Psoas muscle (tissue), 8 donors: ENCODE measurements around the gene STOML1. TPM values are rescaled to one million over a fixed set of nuclear protein-coding genes. Genes with fewer than 3 reads are reported as not detected.

Experiments used
- ATAC-seq, 4 donors: fragments of 200-7000 bp; cut with Tn5 transposase; one replicate each; pipeline ENCODE4 v1.9.1; 2020; ENCODE audit warnings: moderate library complexity in 3 of 4, mild to moderate bottlenecking in 2 of 4
- DNase-seq, 2 donors: peaks; one replicate each; pipeline ENCODE4 v3.0.0-alpha.2; 2020
- H3K27ac ChIP-seq: fragments of 200-600 bp; one replicate; pipeline ENCODE4 v1.8.0; 2022
- H3K27me3 ChIP-seq, 3 donors: fragments of 200-600 bp in 1 of 3; one replicate each; pipeline versions ENCODE4 v1.6.1 to v1.8.0; 2013 to 2022; ENCODE audit warnings: low read length in 2 of 3, mild to moderate bottlenecking in 2 of 3, moderate library complexity in 1 of 3; ENCODE audit not compliant: insufficient read depth in 3 of 3
- H3K36me3 ChIP-seq, 2 donors: fragments of 200-600 bp in 1 of 2; one replicate each; pipeline versions ENCODE4 v1.6.1 to v1.8.0; 2013 to 2022; ENCODE audit warnings: low read depth in 1 of 2, mild to moderate bottlenecking in 1 of 2, moderate library complexity in 1 of 2; ENCODE audit not compliant: insufficient read depth in 1 of 2
- H3K4me1 ChIP-seq: fragments of 200-600 bp; one replicate; pipeline ENCODE4 v1.8.0; 2022
- H3K4me3 ChIP-seq: fragments of 200-600 bp; one replicate; pipeline ENCODE4 v1.8.0; 2022; ENCODE audit warnings: mild to moderate bottlenecking
- H3K9me3 ChIP-seq: fragments of 200-600 bp; one replicate; pipeline ENCODE4 v1.8.0; 2022
- WGBS, 3 donors: extraction: QIAGEN DNeasy Blood & Tissue Kit; methylation state at CpG; one replicate each; pipeline versions ENCODE4 v1.1.6 to v1.1.7; 2013; 5-methylcytosine and 5-hydroxymethylcytosine counted together
- intact Hi-C, 2 donors: fragments of 100-400 bp; cut with DNase I; formaldehyde crosslinking; loops; one replicate each; pipeline versions ENCODE4 v1.11.0 to v1.14.2; 2022
- polyA plus RNA-seq, 3 donors: library from polyadenylated mRNA; stranded (reverse); fragments of 200-250 nt; gene quantifications; one replicate each; pipeline ENCODE4 v1.2.3, GENCODE V29; 2013
- total RNA-seq, 4 donors: library from RNA; stranded (reverse); fragmentation: NEBNext Ultra II Directional in 2 of 4; extraction: Animal tissue kit (Norgen Biotek cat#: 25700) in 2 of 4; gene quantifications; one replicate each; pipeline versions ENCODE4 v1.2.1 to v1.2.4, GENCODE V29; 2021 to 2023
- TF ChIP-seq, protein P1 (sequence below): fragments of 200-600 bp; IDR thresholded peaks from one replicate; pipeline ENCODE4 v1.8.0; 2022; ENCODE audit warnings: antibody characterized with exemption
- donor health status: healthy with polysubstance abuse.
- donor health status: DM: no; HTN: no; CAD: no; lungs with moderate emphysema.
- donor health status: Bipolar disorder and iron deficiency.
- donor health status: healthy.
- donor health status: DM: yes; HTN: yes; CAD: no.
- donor health status: DM: no; HTN: no; CAD: no.
- donor health status: DM: no; HTN: no; CAD: no.
- donor health status: DM: yes; HTN: yes; CAD: no.

The STOML1 gene
- total and polyA plus RNA-seq, 7 donors: 18.3 to 34.4 (median 24.4) TPM

DNA sequence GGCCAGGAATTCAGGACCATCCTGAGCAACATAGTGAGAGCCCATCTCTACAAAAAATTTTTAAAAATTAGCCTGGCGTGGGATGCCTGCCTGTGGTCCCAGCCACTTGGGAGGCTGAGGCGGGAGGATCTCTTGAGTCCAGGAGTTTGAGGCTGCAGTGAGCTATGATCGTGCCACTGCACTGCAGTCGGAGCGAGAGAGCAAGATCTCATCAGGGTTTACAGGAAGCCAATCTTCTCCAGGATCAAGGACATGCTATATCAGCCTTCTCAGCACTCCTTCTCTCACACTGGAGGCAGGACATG is 451 bp upstream of the STOML1 start:
- TF ChIP-seq, protein P1, sequence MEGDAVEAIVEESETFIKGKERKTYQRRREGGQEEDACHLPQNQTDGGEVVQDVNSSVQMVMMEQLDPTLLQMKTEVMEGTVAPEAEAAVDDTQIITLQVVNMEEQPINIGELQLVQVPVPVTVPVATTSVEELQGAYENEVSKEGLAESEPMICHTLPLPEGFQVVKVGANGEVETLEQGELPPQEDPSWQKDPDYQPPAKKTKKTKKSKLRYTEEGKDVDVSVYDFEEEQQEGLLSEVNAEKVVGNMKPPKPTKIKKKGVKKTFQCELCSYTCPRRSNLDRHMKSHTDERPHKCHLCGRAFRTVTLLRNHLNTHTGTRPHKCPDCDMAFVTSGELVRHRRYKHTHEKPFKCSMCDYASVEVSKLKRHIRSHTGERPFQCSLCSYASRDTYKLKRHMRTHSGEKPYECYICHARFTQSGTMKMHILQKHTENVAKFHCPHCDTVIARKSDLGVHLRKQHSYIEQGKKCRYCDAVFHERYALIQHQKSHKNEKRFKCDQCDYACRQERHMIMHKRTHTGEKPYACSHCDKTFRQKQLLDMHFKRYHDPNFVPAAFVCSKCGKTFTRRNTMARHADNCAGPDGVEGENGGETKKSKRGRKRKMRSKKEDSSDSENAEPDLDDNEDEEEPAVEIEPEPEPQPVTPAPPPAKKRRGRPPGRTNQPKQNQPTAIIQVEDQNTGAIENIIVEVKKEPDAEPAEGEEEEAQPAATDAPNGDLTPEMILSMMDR: no peak
- H3K4me1 ChIP-seq: peaks cover 50% of the 10 kb centered on the region
- intact Hi-C loops: no loop called here
- no peak for ATAC-seq
- no peaks in the 10 kb centered on the region for H3K27me3 ChIP-seq
- WGBS, 3 donors: 79 to 84% (median 82%) methylated on average over 5 of the region's 5 CpGs
- peak overlapping the region; percentile 97 for H3K4me3 ChIP-seq
- no peak for DNase-seq
- H3K27ac ChIP-seq: peak overlapping the region; percentile 91
- H3K36me3 ChIP-seq: peaks cover 0 to 20% of the 10 kb centered on the region in 2 donors
- no peaks in the 10 kb centered on the region for H3K9me3 ChIP-seq

DNA sequence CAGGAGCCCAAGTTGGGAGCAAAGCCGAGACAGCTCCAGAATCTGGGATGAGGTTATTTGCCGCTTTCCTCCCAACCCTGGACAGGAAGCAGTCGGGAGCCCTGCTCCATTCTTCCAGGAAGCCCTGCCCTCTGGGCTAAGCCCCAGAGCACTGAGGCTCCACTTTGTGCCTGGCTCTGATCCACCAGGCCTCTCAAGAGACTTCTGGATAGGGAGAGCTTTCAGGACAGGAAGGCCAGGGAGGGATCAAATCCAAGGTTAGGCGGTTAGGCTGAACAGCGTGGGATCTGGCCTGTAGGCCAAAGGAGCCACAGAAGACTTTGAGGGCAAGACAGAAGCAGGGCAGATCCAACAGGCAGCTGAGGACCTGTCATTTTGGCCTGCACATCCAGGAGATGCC is 835 bp downstream of the STOML1 start:
- intact Hi-C loops: no loop called here
- peak; percentile 86 to 90 for DNase-seq
- TF ChIP-seq, protein P1: no peak
- Histone ChIP-seq H3K9me3 (no peaks in the 10 kb centered on the region), H3K27me3 (no peaks in the 10 kb centered on the region), H3K4me1 (peaks cover 47% of the 10 kb centered on the region), H3K27ac (peak overlapping the region; percentile 91), H3K4me3 (peak overlapping the region; percentile 97), H3K36me3 (peaks cover 0 to 31% of the 10 kb centered on the region in 2 donors)
- WGBS, 3 donors: 6 to 13% (median 11%) methylated on average over 5 of the region's 5 CpGs
- ATAC-seq: peak; percentile 33 to 39 (median 36)

DNA sequence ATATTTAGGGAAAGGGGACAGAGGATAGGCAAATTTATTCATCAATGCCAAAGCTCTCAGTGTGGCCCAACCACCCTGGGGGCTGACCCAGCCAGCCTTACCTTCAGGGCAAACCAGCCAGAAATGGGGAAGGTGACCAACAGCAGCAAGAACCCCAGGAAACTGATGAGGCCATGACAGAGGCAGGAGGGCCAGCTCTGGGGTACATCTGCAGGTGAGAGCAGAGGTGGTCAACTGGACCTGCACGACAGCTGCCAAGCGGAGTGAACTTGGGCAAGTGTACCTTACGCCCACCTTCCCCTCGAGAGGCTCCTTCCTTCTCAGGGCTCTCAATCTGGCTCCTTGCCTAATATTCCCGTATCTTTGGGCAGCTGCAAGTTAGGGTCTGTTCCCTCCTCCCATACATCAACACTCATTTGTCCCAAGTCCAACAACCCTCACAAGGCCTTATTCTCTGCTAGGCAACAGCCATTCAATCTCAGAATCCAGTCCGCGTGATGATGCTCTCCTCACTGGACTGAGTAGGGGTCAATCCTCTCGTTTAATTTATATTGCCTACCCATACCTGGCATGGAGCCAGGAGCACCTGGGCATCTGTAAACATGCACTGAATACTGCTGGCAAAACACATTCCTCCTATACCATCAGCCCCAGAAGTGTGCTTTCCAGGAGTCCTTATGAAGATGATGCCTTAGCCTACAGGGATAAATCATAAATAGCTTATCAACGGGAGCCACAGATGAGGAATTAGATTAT is 1.7 kb downstream of the STOML1 start:
- H3K27ac ChIP-seq: peak overlapping the region; percentile 91
- intact Hi-C loops: no loop called here
- ATAC-seq (no peak), DNase-seq (no peak)
- peaks cover 0 to 32% of the 10 kb centered on the region in 2 donors for H3K36me3 ChIP-seq
- H3K27me3 ChIP-seq: no peaks in the 10 kb centered on the region
- peak overlapping the region; percentile 97 for H3K4me3 ChIP-seq
- H3K4me1 ChIP-seq: peaks cover 47% of the 10 kb centered on the region
- TF ChIP-seq, protein P1: no peak
- 59 to 64% (median 62%) methylated on average over 9 of the region's 9 CpGs for WGBS, 3 donors
- no peaks in the 10 kb centered on the region for H3K9me3 ChIP-seq

DNA sequence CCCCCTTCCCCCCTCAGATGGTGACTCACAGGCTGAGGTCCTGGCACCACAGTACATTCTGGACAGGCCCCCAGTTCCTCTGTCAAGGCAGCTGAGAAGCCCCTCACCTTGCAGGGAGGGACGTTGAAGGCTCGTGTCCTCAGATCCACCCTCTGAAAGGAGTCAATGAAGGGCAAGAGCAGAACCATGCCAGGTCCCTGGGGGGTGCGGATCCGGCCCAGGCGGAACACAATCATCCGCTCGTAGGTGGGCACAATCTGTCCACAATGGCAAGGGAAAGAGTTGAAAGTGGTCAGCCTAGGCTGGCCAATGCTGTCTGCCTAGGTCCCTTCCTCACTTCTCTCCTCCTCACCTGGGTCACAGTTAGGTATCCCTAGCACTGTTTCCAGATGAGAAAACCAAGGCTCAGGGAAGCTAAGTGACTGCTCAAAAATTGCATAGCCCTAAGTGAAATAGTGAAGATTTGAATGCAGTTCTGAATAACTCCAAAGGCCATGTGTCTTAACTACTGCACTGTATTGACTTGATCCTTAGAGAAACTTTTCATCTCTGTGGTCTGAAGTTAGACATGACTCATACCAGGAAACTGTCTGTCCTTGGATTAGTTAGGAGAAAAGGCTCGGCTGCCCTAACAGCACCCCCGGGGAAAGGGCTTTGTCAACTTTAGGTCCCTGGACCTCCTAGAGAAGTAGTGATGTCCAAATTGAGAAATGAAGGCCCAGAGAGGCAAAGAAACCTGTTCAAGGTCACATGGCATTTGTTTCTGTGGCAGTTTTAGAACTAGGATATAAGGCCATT is 2.9 kb downstream of the STOML1 start:
- DNase-seq: peak in 1 of 2 donors; percentile 38
- intact Hi-C loops: loop anchor here in 1 of 2 donors (5.0 kb wide), 1 partner anchor 53 kb away; no protein-coding TSS in a partner anchor
- H3K9me3 ChIP-seq: no peaks in the 10 kb centered on the region
- H3K4me3 ChIP-seq: no peak overlapping the region
- peak overlapping the region; percentile 91 for H3K27ac ChIP-seq
- H3K36me3 ChIP-seq: peaks cover 0 to 43% of the 10 kb centered on the region in 2 donors
- ATAC-seq: no peak
- TF ChIP-seq, protein P1: no peak
- no peaks in the 10 kb centered on the region for H3K27me3 ChIP-seq
- 72 to 78% (median 75%) methylated on average over 9 of the region's 9 CpGs for WGBS, 3 donors
- H3K4me1 ChIP-seq: peaks cover 58% of the 10 kb centered on the region
